HFFc6 (cell line): Measurements from ENCODE around the gene SBK1. TPM values are rescaled to one million over a fixed set of nuclear protein-coding genes. Genes with fewer than 3 reads are reported as not detected.

ENCODE experiments used
- DNase-seq: peaks from one replicate; pipeline ENCODE4 v3.0.0-alpha.2; 2018
- H3K27ac Mint-ChIP-seq: 2 replicates; pipeline ENCODE4 v1.8.0; 2020; ENCODE audit warnings: mild to moderate bottlenecking, mixed read lengths
- H3K27me3 Mint-ChIP-seq: 2 replicates; pipeline ENCODE4 v1.8.0; 2021; ENCODE audit warnings: mild to moderate bottlenecking, moderate library complexity, mixed read lengths; ENCODE audit not compliant: insufficient read depth
- H3K36me3 Mint-ChIP-seq: 2 replicates; pipeline ENCODE4 v1.8.0; 2021; ENCODE audit warnings: low read depth, mixed read lengths
- H3K4me1 Mint-ChIP-seq: 2 replicates; pipeline ENCODE4 v1.8.0; 2020; ENCODE audit warnings: low read depth, mixed read lengths
- H3K4me3 Mint-ChIP-seq: 2 replicates; pipeline ENCODE4 v1.8.0; 2020; ENCODE audit warnings: mild to moderate bottlenecking, moderate library complexity, mixed read lengths
- H3K9me3 Mint-ChIP-seq: 2 replicates; pipeline ENCODE4 v1.8.0; 2020; ENCODE audit warnings: mild to moderate bottlenecking, mixed read lengths
- total RNA-seq, 6 experiments: library from RNA; stranded (reverse); fragmentation: NEBNext Ultra II Directional; extraction: Animal tissue kit (Norgen Biotek cat#: 25700); gene quantifications; 2 replicates in 1 of 6; 3 replicates in 5 of 6; pipeline ENCODE4 v1.2.3, GENCODE V29; 2021
- TF ChIP-seq, protein P1 (sequence below): fragments of 200-600 bp; sonication (generic); IDR thresholded peaks from 2 replicates; pipeline ENCODE4 v1.5.0; 2021; ENCODE audit warnings: antibody characterized with exemption, mild to moderate bottlenecking

The SBK1 gene
- total RNA-seq, 6 experiments from 2014 or later: not detected

DNA sequence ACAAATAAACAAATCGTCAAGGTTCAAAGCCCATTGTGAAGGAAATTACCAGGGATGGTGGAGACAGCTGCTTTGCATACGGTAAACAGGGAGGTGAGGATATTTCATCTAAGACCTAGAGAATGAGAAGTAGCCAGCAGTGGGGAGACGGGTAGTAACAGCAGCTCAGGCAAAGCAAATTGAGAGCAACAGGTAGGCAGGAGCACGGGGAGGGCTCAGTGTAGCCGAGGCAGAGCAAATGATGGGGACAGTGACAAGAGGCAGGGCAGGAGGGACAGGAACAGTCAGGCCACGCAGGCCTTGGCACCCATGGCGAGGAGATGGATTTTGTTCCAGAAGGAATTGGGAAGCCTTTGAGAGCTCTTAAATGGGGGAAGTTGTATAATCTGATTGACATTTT is 29.0 kb upstream of the SBK1 start:
- no peak for DNase-seq
- Mint-ChIP-seq H3K27ac (no peak overlapping the region), H3K36me3 (no peaks in the 10 kb centered on the region), H3K4me3 (no peak overlapping the region), H3K9me3 (no peaks in the 10 kb centered on the region), H3K27me3 (peaks cover 54% of the 10 kb centered on the region), H3K4me1 (no peaks in the 10 kb centered on the region)
- TF ChIP-seq, protein P1, sequence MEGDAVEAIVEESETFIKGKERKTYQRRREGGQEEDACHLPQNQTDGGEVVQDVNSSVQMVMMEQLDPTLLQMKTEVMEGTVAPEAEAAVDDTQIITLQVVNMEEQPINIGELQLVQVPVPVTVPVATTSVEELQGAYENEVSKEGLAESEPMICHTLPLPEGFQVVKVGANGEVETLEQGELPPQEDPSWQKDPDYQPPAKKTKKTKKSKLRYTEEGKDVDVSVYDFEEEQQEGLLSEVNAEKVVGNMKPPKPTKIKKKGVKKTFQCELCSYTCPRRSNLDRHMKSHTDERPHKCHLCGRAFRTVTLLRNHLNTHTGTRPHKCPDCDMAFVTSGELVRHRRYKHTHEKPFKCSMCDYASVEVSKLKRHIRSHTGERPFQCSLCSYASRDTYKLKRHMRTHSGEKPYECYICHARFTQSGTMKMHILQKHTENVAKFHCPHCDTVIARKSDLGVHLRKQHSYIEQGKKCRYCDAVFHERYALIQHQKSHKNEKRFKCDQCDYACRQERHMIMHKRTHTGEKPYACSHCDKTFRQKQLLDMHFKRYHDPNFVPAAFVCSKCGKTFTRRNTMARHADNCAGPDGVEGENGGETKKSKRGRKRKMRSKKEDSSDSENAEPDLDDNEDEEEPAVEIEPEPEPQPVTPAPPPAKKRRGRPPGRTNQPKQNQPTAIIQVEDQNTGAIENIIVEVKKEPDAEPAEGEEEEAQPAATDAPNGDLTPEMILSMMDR: no peak

DNA sequence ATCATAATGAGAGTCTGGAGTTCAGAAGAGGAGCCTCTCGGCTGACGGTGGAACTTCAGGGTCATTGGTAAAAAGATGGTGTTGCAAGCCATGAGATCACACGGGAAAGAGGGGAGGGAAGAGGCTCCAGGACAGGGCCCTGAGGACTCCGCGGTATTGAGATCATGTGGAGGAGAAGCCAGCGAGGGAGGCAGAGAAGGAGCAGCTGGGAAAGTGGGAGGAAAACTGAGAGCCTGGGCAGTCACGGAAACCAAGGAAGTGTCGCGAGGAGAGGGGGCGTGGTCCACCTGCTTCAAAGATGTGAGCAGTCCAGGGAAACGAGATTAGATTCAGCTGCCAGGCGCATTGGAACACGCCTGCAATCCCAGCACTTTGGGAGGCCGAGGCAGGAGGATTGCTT is 27.7 kb upstream of the SBK1 start:
- no peak overlapping the region for H3K4me3 Mint-ChIP-seq
- no peak for DNase-seq
- no peaks in the 10 kb centered on the region for H3K36me3 Mint-ChIP-seq
- no peak overlapping the region for H3K27ac Mint-ChIP-seq
- TF ChIP-seq, protein P1: no peak
- peaks cover 57% of the 10 kb centered on the region for H3K27me3 Mint-ChIP-seq
- H3K4me1 Mint-ChIP-seq: no peaks in the 10 kb centered on the region
- H3K9me3 Mint-ChIP-seq: no peaks in the 10 kb centered on the region

DNA sequence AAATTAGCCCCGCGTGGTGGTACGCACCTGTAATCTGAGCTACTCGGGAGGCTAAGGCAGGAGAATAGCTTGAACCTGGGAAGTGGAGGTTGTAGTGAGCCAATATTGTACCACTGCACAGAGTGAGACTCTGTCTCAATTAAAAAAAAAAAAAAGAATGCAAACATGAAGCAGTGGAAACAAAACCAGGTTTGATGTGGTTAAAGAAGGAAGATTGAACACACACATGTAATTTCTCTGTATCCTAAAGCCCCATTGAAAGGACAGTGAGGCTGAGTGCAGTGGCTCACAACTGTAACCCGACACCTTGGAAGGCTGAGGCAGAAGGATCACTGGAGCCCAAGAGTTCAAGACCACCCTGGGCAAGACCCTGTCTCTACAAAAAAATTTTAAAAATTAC is 26.5 kb upstream of the SBK1 start:
- H3K27me3 Mint-ChIP-seq: peaks cover 52% of the 10 kb centered on the region
- no peaks in the 10 kb centered on the region for H3K36me3 Mint-ChIP-seq
- H3K4me1 Mint-ChIP-seq: no peaks in the 10 kb centered on the region
- H3K9me3 Mint-ChIP-seq: no peaks in the 10 kb centered on the region
- TF ChIP-seq, protein P1: no peak
- H3K27ac Mint-ChIP-seq: no peak overlapping the region
- no peak overlapping the region for H3K4me3 Mint-ChIP-seq
- DNase-seq: no peak

DNA sequence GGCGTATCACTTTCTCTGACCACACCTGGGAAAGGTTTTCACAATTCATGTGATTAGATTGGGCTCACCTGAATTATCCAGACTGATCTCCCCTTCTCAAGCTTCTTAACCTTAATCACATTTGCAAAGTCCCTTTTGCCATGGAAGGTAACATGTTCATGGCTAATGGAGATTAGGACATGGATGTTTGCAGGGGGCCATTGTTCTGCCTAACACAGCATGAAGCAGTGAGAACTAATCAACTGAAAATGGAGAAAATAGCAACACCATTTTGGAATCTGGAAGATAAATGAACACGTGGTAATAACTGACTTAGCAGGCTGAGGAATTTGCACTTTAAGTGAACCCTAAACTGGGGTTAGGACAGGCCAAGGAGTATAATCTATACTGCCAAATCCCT is 25.0 kb upstream of the SBK1 start:
- DNase-seq: no peak
- Mint-ChIP-seq H3K4me1 (no peaks in the 10 kb centered on the region), H3K27me3 (peaks cover 42% of the 10 kb centered on the region), H3K27ac (no peak overlapping the region), H3K36me3 (no peaks in the 10 kb centered on the region), H3K9me3 (peaks cover 5% of the 10 kb centered on the region; the same call in 1 of the 2 replicates), H3K4me3 (no peak overlapping the region)
- TF ChIP-seq, protein P1: no peak

DNA sequence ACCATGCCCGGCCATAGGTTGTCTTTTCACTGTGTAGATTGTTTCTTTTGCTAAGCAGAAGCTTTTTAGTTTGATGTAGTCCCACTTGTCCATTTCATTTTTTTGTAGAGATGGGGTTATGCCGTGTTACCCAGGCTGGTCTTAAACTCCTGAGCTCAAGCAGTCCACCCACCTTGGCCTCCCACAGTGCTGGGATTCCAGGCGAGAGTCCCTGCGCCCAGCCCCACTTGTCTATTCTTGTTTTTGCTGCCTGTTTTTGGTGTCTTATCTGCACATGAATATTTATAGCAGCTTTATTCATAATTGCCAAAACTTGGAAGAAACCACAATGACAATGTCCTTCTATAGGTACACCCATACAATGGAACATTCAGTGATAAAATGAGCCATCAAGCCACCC is 18.8 kb upstream of the SBK1 start:
- Mint-ChIP-seq H3K36me3 (no peaks in the 10 kb centered on the region), H3K9me3 (peaks cover 5% of the 10 kb centered on the region; the same call in 1 of the 2 replicates), H3K27me3 (peaks cover 38% of the 10 kb centered on the region), H3K4me1 (peaks cover 8% of the 10 kb centered on the region), H3K4me3 (no peak overlapping the region), H3K27ac (no peak overlapping the region)
- DNase-seq: no peak
- TF ChIP-seq, protein P1: no peak

DNA sequence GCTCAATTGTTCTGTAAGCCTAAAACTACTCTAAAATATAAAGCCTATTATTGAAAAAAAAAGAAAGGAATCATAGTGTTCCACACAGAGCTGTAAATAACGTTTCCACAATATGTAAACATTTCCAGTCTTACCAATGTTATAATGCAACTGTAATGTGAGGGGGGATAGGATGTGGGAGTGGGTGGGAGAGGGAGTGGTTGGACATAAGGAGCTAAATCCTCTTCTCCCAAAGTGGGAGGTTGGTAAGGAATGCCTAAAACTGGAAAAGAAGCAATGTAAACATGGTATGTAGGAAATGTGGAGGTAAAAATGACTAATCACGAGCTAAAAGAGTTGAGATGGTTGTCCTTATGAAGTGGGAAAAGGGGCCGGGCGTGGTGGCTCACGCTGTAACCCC is 17.6 kb upstream of the SBK1 start:
- DNase-seq: no peak

More for the DNA sequence above, 17.6 kb upstream of the SBK1 start:
- H3K36me3 Mint-ChIP-seq: no peaks in the 10 kb centered on the region
- H3K27ac Mint-ChIP-seq: no peak overlapping the region
- H3K27me3 Mint-ChIP-seq: peaks cover 35% of the 10 kb centered on the region
- H3K9me3 Mint-ChIP-seq: peaks cover 5% of the 10 kb centered on the region; the same call in 1 of the 2 replicates
- TF ChIP-seq, protein P1: no peak
- peaks cover 8% of the 10 kb centered on the region for H3K4me1 Mint-ChIP-seq
- no peak overlapping the region for H3K4me3 Mint-ChIP-seq
